A673 (cell line): ENCODE data around the gene NFU1. TPM values are rescaled to one million over a fixed set of nuclear protein-coding genes. Genes with fewer than 3 reads are reported as not detected.
"Not testable (repeated sequence)": the region's sequence is repeated elsewhere in the genome, so short reads cannot be mapped to it uniquely, and the experiment has no call there.

Source experiments
- BruUV-seq: library from RNA; stranded (reverse); fragments of 400-500 nt; replicated peaks from 2 replicates; lab custom pipeline; 2021; lab: Mats Ljungman, UMichigan
- CTCF ChIA-PET: fragments of 300-600 bp; sonication (Branson Sonifier 250); formaldehyde crosslinking; loops from one replicate; lab custom pipeline; 2022; ENCODE audit warnings: antibody characterized with exemption; lab: Charles Lee
- POLR2A ChIA-PET: fragments of 300-600 bp; sonication (Branson Sonifier 250); formaldehyde crosslinking; loops from one replicate; lab custom pipeline; 2022; ENCODE audit warnings: antibody characterized with exemption; ENCODE audit not compliant: low non-redundant PET; lab: Charles Lee
- DNase-seq: peaks from one replicate; pipeline ENCODE4 v3.0.0-alpha.2; 2015; ENCODE audit warnings: low spot score
- H3K27ac ChIP-seq: fragments of 200-600 bp; sonication (generic); 2 replicates; pipeline ENCODE4 v1.5.1; 2016; ENCODE audit warnings: mixed run types, low read depth, mild to moderate bottlenecking, mixed read lengths, antibody characterized with exemption, low read length; ENCODE audit not compliant: poor library complexity, severe bottlenecking
- H3K27me3 ChIP-seq: fragments of 200-600 bp; sonication (generic); replicated peaks from 2 replicates; pipeline ENCODE4 v1.6.1; 2017; ENCODE audit warnings: mixed run types, low read depth, mild to moderate bottlenecking, mixed read lengths, antibody characterized with exemption, low read length; ENCODE audit not compliant: insufficient read depth, poor library complexity
- H3K36me3 ChIP-seq: fragments of 200-600 bp; sonication (generic); 2 replicates; pipeline ENCODE4 v1.6.1; 2016; ENCODE audit warnings: mixed run types, mild to moderate bottlenecking, mixed read lengths, antibody characterized with exemption, low read length; ENCODE audit not compliant: insufficient read depth, poor library complexity, severe bottlenecking
- H3K4me1 ChIP-seq: fragments of 200-600 bp; sonication (generic); 2 replicates; pipeline ENCODE4 v1.6.1; 2017; ENCODE audit warnings: mixed run types, mild to moderate bottlenecking, mixed read lengths, antibody characterized with exemption, low read length; ENCODE audit not compliant: insufficient read depth, poor library complexity, severe bottlenecking
- H3K4me3 ChIP-seq: fragments of 200-600 bp; sonication (generic); 2 replicates; pipeline ENCODE4 v1.5.1; 2016; ENCODE audit warnings: low read depth, mixed run types, mild to moderate bottlenecking, mixed read lengths, low read length; ENCODE audit not compliant: poor library complexity, severe bottlenecking
- H3K9me3 ChIP-seq: fragments of 200-600 bp; sonication (generic); 2 replicates; pipeline ENCODE4 v1.6.1; 2016; ENCODE audit warnings: mixed run types, low read depth, mild to moderate bottlenecking, mixed read lengths, antibody characterized with exemption, low read length; ENCODE audit not compliant: poor library complexity, severe bottlenecking
- CTCF ChIP-seq: fragments of 300-800, 200-600 bp; sonication (generic); conservative IDR thresholded peaks from 2 replicates; pipeline ENCODE4 v1.5.1; 2017; ENCODE audit warnings: low read depth, mild to moderate bottlenecking, antibody characterized with exemption, low read length, moderate library complexity, mixed read lengths
- EZH2 ChIP-seq: fragments of 200-600 bp; sonication (generic); IDR thresholded peaks from 2 replicates; pipeline ENCODE4 v1.6.1; 2017; ENCODE audit warnings: borderline replicate concordance, low read depth, mild to moderate bottlenecking, mixed read lengths, antibody characterized with exemption, low read length; ENCODE audit not compliant: poor library complexity, severe bottlenecking
- intact Hi-C: fragments of 100-400 bp; cut with micrococcal nuclease; formaldehyde crosslinking; loops from one replicate; pipeline ENCODE4 v1.10.0; 2022; ENCODE audit not compliant: unreplicated experiment
- total RNA-seq: library from RNA; stranded (reverse); gene quantifications from 2 replicates; pipeline ENCODE4 v1.2.3, GENCODE V29; 2021

NFU1 gene
- total RNA-seq, 1 experiment from 2014 or later, result 54.3 TPM

GRCh38 chr2:69452687-69453086, 15.5 kb upstream of the NFU1 start:
- Histone ChIP-seq H3K9me3 (no peaks in the 10 kb centered on the region), H3K4me1 (no peaks in the 10 kb centered on the region), H3K36me3 (no peaks in the 10 kb centered on the region), H3K4me3 (no peak overlapping the region), H3K27ac (no peak overlapping the region), H3K27me3 (no peaks in the 10 kb centered on the region)
- TF ChIP-seq CTCF (no peak), EZH2 (no peak)
- intact Hi-C loops, result no loop called here
- no TSS peak for BruUV-seq
- CTCF ChIA-PET, result no interaction called here
- POLR2A ChIA-PET, result no interaction called here
- DNase-seq, result no peak

DNA sequence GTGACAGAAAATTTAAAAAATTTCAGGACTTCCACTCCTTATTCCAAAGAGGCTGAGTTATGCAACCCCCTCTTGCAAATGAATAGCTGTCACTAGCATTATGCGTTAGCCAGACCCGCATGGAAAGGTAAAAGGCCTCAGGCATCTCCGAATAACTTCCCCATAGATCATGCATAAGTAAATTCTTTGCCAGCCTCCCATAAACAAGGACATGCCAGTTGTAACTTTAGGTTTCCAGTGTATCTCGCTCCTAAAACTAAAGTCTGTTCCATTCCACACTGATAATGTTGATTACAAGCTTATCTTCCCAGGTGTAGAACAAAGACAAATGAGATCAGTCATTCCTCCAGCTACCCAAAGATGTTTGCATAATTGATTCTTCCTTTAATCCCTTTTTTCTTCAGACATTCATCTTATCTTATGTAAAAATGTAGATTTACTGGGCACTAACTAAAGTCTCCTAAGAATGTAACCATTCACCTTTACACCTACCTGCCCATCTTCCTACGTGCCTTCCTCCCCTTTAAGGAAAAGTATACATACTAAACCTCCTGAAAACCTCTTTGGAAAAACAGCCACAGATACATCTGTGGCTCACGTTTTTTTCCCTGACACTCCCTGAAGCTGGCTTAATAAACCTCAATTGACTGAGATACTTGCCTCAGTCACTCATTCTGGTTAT, 13.6 kb upstream of the NFU1 start:
- ChIA-PET POLR2A (no interaction called here), CTCF (no interaction called here)
- Histone ChIP-seq H3K9me3 (no peaks in the 10 kb centered on the region), H3K4me1 (no peaks in the 10 kb centered on the region), H3K27me3 (no peaks in the 10 kb centered on the region), H3K36me3 (no peaks in the 10 kb centered on the region), H3K27ac (no peak overlapping the region), H3K4me3 (no peak overlapping the region)
- no peak for TF ChIP-seq EZH2
- TF ChIP-seq CTCF, result no peak
- DNase-seq, result no peak
- BruUV-seq, result no TSS peak
- intact Hi-C loops, result no loop called here

DNA sequence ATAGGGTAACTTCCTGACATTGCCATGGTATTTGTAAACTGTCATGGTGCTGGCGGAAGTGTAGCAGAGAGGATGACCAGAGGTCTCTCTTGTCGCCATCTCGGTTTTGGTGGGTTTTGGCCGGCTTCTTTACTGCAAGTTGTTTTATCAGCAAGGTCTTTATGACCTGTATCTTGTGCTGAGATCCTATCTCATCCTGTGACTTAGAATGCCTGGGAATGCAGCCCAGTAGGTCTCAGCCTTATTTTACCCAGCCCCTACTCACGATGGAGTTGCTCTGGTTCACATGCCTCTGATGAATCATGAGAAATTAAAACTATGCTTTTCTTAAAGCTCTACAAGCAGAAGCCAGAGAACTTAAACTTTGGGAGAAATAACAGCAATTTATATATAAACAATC, 12.7 kb upstream of the NFU1 start:
- Histone ChIP-seq H3K27me3 (no peaks in the 10 kb centered on the region), H3K36me3 (no peaks in the 10 kb centered on the region), H3K9me3 (no peaks in the 10 kb centered on the region), H3K4me1 (no peaks in the 10 kb centered on the region), H3K4me3 (no peak overlapping the region), H3K27ac (no peak overlapping the region)
- intact Hi-C loops, result no loop called here
- ChIA-PET CTCF (no interaction called here), POLR2A (no interaction called here)
- no peak for DNase-seq
- TF ChIP-seq EZH2, result no peak
- no peak for TF ChIP-seq CTCF
- no TSS peak for BruUV-seq

GRCh38 chr2:69443673-69444072, 6.4 kb upstream of the NFU1 start:
- POLR2A ChIA-PET, CTCF ChIA-PET, H3K27ac ChIP-seq, H3K27me3 ChIP-seq, H3K4me3 ChIP-seq, BruUV-seq, H3K4me1 ChIP-seq, intact Hi-C loops, DNase-seq, H3K9me3 ChIP-seq, H3K36me3 ChIP-seq: not testable (repeated sequence)

DNA sequence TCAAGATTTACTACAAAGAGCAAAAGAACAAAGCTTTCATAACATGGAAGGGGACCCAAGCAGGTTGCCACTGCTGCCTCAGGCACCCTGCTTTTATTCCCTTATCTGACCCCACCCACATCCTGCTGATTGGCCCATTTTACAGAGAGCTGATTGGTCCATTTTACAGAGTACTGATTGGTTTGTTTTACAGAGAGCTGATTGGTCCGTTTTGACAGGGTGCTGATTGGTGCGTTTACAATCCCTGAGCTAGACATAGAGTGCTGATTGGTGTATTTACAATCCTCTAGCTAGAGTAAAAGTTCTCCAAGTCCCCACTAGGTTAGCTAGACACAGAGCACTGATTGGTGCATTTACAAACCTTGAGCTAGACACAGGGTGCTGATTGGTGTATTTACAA, 2.3 kb upstream of the NFU1 start:
- DNase-seq, H3K9me3 ChIP-seq, BruUV-seq, H3K4me1 ChIP-seq, H3K27ac ChIP-seq, POLR2A ChIA-PET, CTCF ChIA-PET, intact Hi-C loops, H3K36me3 ChIP-seq, H3K4me3 ChIP-seq, H3K27me3 ChIP-seq: not testable (repeated sequence)
